ENCODE measurements around the gene RPLP2.

RPLP2 gene

GRCh38 chr11:793556-793955, 16.2 kb upstream of the RPLP2 start:
- FAIRE-seq (no peak), DNase-seq (ENCODE audit: insufficient read length) (no peak)
- no peak for TF ChIP-seq POLR2AphosphoS5 (IDR thresholded peaks at IDR 0.05; ENCODE audit: low read depth, low read length)
- TF ChIP-seq POLR2A (IDR thresholded peaks at IDR 0.05; ENCODE audit: low read depth, low read length) = no peak
- no peak for TF ChIP-seq TAF1 (IDR thresholded peaks at IDR 0.05; ENCODE audit: borderline replicate concordance, low read depth, low read length)

- DNase-seq (ENCODE audit: insufficient read length) (no peak), FAIRE-seq (no peak)
- TF ChIP-seq POLR2A (IDR thresholded peaks at IDR 0.05; ENCODE audit: low read depth, low read length) = no peak
- TF ChIP-seq POLR2AphosphoS5 (IDR thresholded peaks at IDR 0.05; ENCODE audit: low read depth, low read length) = no peak
- TF ChIP-seq TAF1 (IDR thresholded peaks at IDR 0.05; ENCODE audit: borderline replicate concordance, low read depth, low read length) = no peak
These were observed 15.6 kb upstream of the RPLP2 start for GRCh38 chr11:794013-794765.

DNA sequence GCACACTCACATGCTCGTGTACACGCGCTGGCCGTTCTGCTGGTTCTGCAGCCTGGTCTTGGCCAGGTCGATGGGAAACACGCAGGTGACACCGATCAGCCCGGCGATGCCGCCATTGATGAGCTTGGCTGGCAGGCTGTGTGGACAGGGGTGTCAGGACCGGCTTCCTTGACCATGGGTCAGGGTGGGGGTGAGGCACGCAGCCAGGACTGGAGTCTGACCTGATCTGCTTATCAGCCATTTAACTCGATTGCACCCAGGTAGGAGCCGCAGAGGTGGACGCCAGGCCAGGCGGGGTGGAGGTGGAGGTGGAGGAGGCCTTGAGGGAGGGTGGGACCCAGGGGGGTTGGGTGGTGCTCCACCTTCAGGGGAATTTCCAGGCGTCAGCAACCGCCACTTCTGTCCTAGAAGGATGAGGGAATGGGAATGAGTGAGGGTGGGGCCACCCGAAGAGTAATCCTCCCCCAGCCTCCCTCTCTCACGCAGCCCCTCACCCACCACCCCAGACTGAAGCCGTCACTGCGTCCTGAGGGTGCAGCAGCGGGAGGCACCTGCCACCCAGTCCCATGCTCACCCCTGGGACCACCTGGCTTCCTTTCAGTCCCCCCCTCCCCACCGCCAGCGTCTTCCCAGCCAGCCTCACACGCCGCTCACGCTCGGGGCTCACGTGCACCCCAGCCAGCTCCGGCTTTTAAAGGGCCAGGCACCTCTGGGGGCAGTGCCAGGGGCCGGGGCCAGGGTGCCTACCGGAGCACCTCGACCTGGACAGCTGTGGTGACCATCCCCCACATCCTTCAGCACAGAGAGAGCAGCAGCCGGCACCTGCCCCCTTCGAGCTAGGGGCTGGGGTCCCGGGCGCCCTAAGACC, 14.8 kb upstream of the RPLP2 start:
- DNase-seq (ENCODE audit: insufficient read length) = no peak
- FAIRE-seq = peak; percentile 64
- TF ChIP-seq POLR2A (IDR thresholded peaks at IDR 0.05; ENCODE audit: low read depth, low read length) (no peak), TAF1 (IDR thresholded peaks at IDR 0.05; ENCODE audit: borderline replicate concordance, low read depth, low read length) (no peak), POLR2AphosphoS5 (IDR thresholded peaks at IDR 0.05; ENCODE audit: low read depth, low read length) (no peak)

DNA sequence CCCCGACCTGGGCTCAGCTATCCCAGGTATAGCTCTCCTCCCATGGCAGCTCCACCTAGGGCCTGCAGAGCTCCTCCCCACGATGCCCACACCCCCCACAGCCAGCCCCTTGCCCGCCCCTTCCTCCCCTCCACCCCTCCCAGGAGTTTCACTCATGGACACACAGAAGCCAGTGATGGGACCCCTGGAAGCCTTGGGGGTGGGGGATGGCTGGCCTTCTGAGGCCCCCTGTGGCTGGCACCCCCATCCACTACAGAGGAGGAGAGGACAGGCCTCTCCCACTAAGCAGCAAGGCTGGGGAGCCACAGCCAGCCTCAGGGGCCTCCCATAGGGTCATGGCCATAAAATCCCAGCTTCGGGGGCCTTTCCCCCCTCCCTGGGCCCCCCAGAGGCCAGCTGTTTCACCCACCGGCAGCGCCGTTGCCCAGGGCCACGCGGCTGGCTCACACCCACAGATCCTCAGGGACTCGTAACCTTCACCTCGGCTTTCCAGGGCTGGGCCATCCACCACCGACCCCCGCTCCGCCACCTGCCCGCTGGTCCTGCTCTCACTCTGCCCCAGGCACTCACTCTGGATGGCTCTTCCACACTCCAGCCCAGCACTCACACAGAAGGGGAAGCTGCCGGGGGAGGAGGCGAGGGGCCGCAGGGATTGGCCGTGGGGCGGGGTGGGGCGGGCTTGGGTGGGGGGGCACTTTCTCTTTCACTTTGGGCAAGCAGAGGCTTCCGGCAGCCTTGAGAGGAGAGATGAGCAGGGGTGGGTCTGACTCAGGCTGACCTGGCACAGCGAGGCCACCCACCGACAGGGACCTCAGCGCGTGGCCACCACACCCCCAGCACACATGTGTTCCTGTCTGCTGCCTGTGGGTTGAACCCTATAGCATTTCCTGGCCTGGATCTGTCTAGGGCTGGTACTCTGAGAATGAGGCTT, 13.9 kb upstream of the RPLP2 start:
- FAIRE-seq = peak; percentile 99
- peak; percentile 53 for TF ChIP-seq POLR2A (IDR thresholded peaks at IDR 0.05; ENCODE audit: low read depth, low read length)
- peak; percentile 50; the same call in 1 of the 2 replicates for TF ChIP-seq POLR2AphosphoS5 (IDR thresholded peaks at IDR 0.05; ENCODE audit: low read depth, low read length)
- no peak; the same call in 1 of the 2 replicates for TF ChIP-seq TAF1 (IDR thresholded peaks at IDR 0.05; ENCODE audit: borderline replicate concordance, low read depth, low read length)
- peak; percentile 99 for DNase-seq (ENCODE audit: insufficient read length)

DNA sequence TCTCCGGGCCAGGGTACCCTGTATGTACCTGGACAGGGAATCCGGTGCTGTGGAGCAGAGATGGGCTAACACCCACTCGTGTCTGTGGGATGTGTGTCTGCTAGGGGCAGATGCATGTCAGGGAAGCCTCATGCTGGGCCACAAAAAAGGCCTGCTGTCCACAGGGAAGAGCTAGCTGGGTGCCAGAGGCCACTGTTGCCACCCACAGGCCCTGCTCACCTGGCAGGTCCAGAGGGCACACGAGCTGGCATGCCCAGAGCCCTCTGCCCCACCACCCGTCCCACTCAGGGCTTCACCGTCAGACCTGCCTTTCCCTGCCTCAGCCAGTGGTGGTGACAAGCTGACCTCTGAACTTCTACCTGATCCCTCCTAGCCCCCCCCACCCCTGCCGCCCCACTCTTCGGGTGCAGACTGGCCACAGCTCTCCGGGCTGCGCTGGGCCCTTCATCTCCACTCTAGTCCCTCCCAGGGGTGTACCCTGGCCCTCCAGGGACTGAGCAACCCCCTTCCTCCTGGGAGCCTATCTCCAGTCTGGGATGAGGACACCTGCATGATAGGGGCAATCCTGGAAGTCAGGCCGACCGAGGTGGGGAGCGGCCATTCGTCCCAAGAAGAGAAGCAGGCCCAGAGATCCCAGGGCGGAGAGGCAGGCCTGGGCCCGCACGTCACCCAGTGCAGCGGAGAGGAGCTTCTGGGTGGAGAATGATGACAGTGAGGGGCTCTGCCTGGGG, 13.0 kb upstream of the RPLP2 start:
- FAIRE-seq = no peak

DNA sequence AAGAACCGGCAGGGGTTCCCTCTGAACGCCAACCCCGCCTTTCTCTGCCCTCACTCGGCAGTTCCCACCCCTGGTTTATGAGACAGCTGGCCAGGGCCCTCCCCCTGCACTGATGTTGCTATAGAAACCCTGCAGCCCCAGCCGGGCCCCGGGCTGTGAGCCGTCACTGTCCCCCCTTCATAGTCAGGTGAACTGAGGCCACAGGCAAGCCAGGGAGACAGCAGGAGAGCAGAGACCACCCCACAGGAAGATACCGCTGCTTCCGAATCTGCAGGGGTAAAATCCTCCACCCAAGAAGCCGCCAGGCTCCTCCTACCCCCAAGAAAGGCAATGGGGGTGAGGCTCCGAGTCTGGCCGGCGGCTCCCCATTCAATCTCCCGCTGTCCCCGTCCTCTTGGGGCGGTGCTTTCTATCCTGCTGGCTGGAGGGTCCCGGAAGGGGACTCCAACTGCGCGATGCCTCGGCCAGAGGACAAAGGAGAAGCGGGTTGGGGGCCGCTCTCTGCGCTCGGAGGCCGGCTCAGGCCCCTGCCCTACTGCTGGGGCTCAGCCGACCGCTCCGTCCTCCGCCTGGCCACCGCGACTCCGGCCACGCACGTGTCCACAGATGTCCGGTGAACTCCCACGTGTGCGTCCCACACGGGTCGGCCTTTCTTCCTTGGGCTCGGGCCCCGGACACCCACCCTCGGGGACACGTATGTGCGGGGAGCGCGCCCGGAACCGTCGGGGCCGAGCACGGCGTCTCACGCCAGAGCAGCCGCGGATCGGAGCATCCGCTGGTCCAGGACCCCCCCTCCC, 12.3 kb upstream of the RPLP2 start:
- TF ChIP-seq TAF1 (IDR thresholded peaks at IDR 0.05; ENCODE audit: borderline replicate concordance, low read depth, low read length) = no peak
- TF ChIP-seq POLR2A (IDR thresholded peaks at IDR 0.05; ENCODE audit: low read depth, low read length) = no peak; the same call in 1 of the 2 replicates
- peak; percentile 36; the same call in 1 of the 2 replicates for TF ChIP-seq POLR2AphosphoS5 (IDR thresholded peaks at IDR 0.05; ENCODE audit: low read depth, low read length)
- FAIRE-seq = peak; percentile 99
- DNase-seq (ENCODE audit: insufficient read length) = peak; percentile 94

More for the DNA sequence above, 13.0 kb upstream of the RPLP2 start:
- TF ChIP-seq TAF1 (IDR thresholded peaks at IDR 0.05; ENCODE audit: borderline replicate concordance, low read depth, low read length) (no peak), POLR2A (IDR thresholded peaks at IDR 0.05; ENCODE audit: low read depth, low read length) (0 out of 2 replicates have a peak, but pooled peaks have one; percentile 28), POLR2AphosphoS5 (IDR thresholded peaks at IDR 0.05; ENCODE audit: low read depth, low read length) (peak; percentile 0; the same call in 1 of the 2 replicates)
- DNase-seq (ENCODE audit: insufficient read length) = no peak

GRCh38 chr11:798093-798713, 11.6 kb upstream of the RPLP2 start, which contains the start of gene SLC25A22:
SLC25A22 (minus strand) TSS chr11:798281; CDS start chr11:795006, 3,275 bp downstream.
- FAIRE-seq (no peak), DNase-seq (ENCODE audit: insufficient read length) (peak; percentile 99)
- TF ChIP-seq POLR2AphosphoS5 (IDR thresholded peaks at IDR 0.05; ENCODE audit: low read depth, low read length) (no peak), TAF1 (IDR thresholded peaks at IDR 0.05; ENCODE audit: borderline replicate concordance, low read depth, low read length) (no peak), POLR2A (IDR thresholded peaks at IDR 0.05; ENCODE audit: low read depth, low read length) (peak; percentile 67; the same call in 1 of the 2 replicates)

DNA sequence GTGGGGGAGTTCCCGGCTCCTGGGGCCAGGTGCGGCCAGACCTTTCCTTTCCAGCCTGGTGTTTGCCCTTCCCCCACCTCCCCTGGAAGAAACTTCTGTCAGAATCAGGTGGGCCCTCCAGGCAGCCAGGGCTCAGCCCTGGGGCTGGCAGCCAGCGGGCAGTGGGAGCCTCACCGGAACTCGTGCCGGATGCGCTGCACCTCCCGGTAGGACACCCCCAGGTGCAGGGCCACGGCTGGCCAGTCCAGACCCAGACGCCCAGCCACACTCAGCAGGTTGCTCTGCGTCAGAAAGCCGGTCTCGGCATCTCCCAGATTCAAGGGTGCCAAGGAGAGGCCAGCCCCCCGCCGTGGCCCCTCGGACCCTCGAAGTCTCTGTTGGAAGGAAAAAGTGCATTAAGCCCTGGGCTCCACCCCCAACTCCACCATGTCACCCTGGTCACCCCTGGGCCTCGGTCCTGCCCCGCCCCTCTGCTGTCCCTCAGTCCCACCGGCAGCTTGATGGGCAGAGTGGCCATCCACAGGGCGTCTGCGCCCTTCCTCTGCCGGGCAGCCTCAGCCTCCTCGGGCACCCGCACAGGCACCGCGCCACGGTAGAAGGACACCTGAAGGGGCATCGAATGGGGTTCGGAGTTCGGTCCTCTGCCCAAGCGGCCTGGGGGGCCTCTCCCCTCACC, 10.0 kb upstream of the RPLP2 start:
- TF ChIP-seq POLR2A (IDR thresholded peaks at IDR 0.05; ENCODE audit: low read depth, low read length) (no peak), POLR2AphosphoS5 (IDR thresholded peaks at IDR 0.05; ENCODE audit: low read depth, low read length) (no peak), TAF1 (IDR thresholded peaks at IDR 0.05; ENCODE audit: borderline replicate concordance, low read depth, low read length) (no peak)
- FAIRE-seq (no peak), DNase-seq (ENCODE audit: insufficient read length) (no peak)

Data from GM12892 (cell line).